ENCODE data around the gene GCNT1.

DNA sequence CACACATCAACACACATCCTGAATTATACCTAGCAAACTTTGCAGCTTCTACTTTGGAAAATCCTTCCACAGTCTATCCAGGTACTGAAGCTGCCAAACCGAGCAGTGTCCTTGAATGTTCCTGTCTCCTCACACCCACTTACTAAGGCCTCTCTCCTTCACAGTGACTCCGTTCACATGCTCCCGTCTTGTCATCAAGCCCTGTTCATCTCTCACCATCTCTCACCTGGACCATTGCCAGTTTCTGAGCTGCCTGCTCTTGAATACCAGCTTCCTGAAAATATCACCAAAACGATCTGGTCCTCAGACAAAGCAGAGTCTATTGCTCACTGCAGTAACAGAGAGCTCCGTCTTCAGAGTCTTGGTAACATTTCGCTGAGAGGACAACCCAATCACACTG is 57.4 kb downstream of the GCNT1 start:
- TF ChIP-seq, protein P1, sequence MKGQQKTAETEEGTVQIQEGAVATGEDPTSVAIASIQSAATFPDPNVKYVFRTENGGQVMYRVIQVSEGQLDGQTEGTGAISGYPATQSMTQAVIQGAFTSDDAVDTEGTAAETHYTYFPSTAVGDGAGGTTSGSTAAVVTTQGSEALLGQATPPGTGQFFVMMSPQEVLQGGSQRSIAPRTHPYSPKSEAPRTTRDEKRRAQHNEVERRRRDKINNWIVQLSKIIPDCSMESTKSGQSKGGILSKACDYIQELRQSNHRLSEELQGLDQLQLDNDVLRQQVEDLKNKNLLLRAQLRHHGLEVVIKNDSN (IDR thresholded peaks at IDR 0.05; ENCODE audit: borderline replicate concordance, low read depth): no peak
- TF ChIP-seq GATA2 (CRISPR knock-in tag; IDR thresholded peaks at IDR 0.05) (no peak), EZH2phosphoT487 (IDR thresholded peaks at IDR 0.05; ENCODE audit: borderline replicate concordance, low read depth) (no peak), TAF1 (IDR thresholded peaks at IDR 0.05; ENCODE audit: borderline replicate concordance, low read depth, low read length) (no peak), POLR2AphosphoS5 (IDR thresholded peaks at IDR 0.05; ENCODE audit: low read depth, low read length) (no peak), GABPA (IDR thresholded peaks at IDR 0.05; ENCODE audit: low read depth) (no peak), RCOR1 (IDR thresholded peaks at IDR 0.05; ENCODE audit: low read length) (no peak)
- TF ChIP-seq, protein P2, sequence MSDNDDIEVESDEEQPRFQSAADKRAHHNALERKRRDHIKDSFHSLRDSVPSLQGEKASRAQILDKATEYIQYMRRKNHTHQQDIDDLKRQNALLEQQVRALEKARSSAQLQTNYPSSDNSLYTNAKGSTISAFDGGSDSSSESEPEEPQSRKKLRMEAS (IDR thresholded peaks at IDR 0.05; ENCODE audit: low read depth): no peak
- TF ChIP-seq, protein P3, sequence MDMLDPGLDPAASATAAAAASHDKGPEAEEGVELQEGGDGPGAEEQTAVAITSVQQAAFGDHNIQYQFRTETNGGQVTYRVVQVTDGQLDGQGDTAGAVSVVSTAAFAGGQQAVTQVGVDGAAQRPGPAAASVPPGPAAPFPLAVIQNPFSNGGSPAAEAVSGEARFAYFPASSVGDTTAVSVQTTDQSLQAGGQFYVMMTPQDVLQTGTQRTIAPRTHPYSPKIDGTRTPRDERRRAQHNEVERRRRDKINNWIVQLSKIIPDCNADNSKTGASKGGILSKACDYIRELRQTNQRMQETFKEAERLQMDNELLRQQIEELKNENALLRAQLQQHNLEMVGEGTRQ (IDR thresholded peaks at IDR 0.05; ENCODE audit: borderline replicate concordance, low read depth, low read length): no peak
- TF ChIP-seq, protein P4, sequence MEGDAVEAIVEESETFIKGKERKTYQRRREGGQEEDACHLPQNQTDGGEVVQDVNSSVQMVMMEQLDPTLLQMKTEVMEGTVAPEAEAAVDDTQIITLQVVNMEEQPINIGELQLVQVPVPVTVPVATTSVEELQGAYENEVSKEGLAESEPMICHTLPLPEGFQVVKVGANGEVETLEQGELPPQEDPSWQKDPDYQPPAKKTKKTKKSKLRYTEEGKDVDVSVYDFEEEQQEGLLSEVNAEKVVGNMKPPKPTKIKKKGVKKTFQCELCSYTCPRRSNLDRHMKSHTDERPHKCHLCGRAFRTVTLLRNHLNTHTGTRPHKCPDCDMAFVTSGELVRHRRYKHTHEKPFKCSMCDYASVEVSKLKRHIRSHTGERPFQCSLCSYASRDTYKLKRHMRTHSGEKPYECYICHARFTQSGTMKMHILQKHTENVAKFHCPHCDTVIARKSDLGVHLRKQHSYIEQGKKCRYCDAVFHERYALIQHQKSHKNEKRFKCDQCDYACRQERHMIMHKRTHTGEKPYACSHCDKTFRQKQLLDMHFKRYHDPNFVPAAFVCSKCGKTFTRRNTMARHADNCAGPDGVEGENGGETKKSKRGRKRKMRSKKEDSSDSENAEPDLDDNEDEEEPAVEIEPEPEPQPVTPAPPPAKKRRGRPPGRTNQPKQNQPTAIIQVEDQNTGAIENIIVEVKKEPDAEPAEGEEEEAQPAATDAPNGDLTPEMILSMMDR (IDR thresholded peaks at IDR 0.05): no peak

Measured in SK-N-SH (cell line).